ENCODE measurements around the gene ZXDC.

GRCh38 chr3:126450219-126450618, 25.5 kb downstream of the ZXDC start:
- TF ChIP-seq, protein P1, sequence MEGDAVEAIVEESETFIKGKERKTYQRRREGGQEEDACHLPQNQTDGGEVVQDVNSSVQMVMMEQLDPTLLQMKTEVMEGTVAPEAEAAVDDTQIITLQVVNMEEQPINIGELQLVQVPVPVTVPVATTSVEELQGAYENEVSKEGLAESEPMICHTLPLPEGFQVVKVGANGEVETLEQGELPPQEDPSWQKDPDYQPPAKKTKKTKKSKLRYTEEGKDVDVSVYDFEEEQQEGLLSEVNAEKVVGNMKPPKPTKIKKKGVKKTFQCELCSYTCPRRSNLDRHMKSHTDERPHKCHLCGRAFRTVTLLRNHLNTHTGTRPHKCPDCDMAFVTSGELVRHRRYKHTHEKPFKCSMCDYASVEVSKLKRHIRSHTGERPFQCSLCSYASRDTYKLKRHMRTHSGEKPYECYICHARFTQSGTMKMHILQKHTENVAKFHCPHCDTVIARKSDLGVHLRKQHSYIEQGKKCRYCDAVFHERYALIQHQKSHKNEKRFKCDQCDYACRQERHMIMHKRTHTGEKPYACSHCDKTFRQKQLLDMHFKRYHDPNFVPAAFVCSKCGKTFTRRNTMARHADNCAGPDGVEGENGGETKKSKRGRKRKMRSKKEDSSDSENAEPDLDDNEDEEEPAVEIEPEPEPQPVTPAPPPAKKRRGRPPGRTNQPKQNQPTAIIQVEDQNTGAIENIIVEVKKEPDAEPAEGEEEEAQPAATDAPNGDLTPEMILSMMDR (IDR thresholded peaks at IDR 0.05; ENCODE audit: extremely low read depth in 1 of 2, insufficient read depth in 1 of 2, low read depth in 1 of 2, low read length in 2 of 2): no peak
- TF ChIP-seq EZH2 (IDR thresholded peaks at IDR 0.05; ENCODE audit: borderline replicate concordance, low read depth, low read length, severe bottlenecking): no peak
- no peak for TF ChIP-seq MYC (IDR thresholded peaks at IDR 0.05; ENCODE audit: low read depth, low read length)
- TF ChIP-seq POLR2A (IDR thresholded peaks at IDR 0.05; ENCODE audit: low read depth, low read length): no peak
- TF ChIP-seq POLR2AphosphoS5 (IDR thresholded peaks at IDR 0.05; ENCODE audit: insufficient read depth, low read depth, low read length): no peak
- TF ChIP-seq, protein P2, sequence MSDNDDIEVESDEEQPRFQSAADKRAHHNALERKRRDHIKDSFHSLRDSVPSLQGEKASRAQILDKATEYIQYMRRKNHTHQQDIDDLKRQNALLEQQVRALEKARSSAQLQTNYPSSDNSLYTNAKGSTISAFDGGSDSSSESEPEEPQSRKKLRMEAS (IDR thresholded peaks at IDR 0.05; ENCODE audit: insufficient read depth, insufficient read length): no peak

Data from endothelial cell of umbilical vein (primary cell).